Dedifferentiated amniotic fluid mesenchymal stem cell (primary cell): ENCODE results near the gene UBA3.

Experiments used
- DNase-seq: peaks from one replicate; pipeline ENCODE4 v3.0.0-alpha.2; 2016; ENCODE audit errors: extremely low spot score

Gene UBA3

GRCh38 chr3:69012100-69012799, 67.9 kb downstream of the UBA3 start:
- no peak for DNase-seq

- no peak for DNase-seq
These were observed 69.0 kb downstream of the UBA3 start for GRCh38 chr3:69011096-69011730.

GRCh38 chr3:69009559-69010410, 70.4 kb downstream of the UBA3 start:
- DNase-seq: peak; percentile 84

GRCh38 chr3:69008980-69009379, 71.2 kb downstream of the UBA3 start:
- DNase-seq: no peak

- no peak for DNase-seq
These were observed 74.2 kb downstream of the UBA3 start for GRCh38 chr3:69005791-69006482.

- no peak for DNase-seq
These were observed 74.9 kb downstream of the UBA3 start for GRCh38 chr3:69005071-69005790.
